Urinary bladder (tissue), 4 donors: ENCODE results near the gene BMP6. TPM values are rescaled to one million over a fixed set of nuclear protein-coding genes. Genes with fewer than 3 reads are reported as not detected.

ENCODE experiments used
- DNase-seq: peaks from one replicate; pipeline ENCODE4 v3.0.0-alpha.2; 2015; ENCODE audit errors: extremely low spot score
- H3K27ac ChIP-seq: one replicate; pipeline ENCODE4 v1.5.1; 2013; ENCODE audit warnings: low read depth, mild to moderate bottlenecking, moderate library complexity
- H3K36me3 ChIP-seq: one replicate; pipeline ENCODE4 v1.6.1; 2013; ENCODE audit warnings: mild to moderate bottlenecking, moderate library complexity; ENCODE audit not compliant: insufficient read depth
- H3K4me1 ChIP-seq: one replicate; pipeline ENCODE4 v1.6.1; 2013; ENCODE audit warnings: mild to moderate bottlenecking, moderate library complexity; ENCODE audit not compliant: insufficient read depth
- H3K4me3 ChIP-seq: one replicate; pipeline ENCODE4 v1.5.1; 2013; ENCODE audit warnings: low read depth, low read length
- WGBS: extraction: QIAGEN DNeasy Blood & Tissue Kit; methylation state at CpG from one replicate; pipeline ENCODE4 v1.1.7; 2013; 5-methylcytosine and 5-hydroxymethylcytosine counted together
- polyA plus RNA-seq: library from polyadenylated mRNA; stranded (reverse); fragments of 200-250 nt; gene quantifications from one replicate; pipeline ENCODE4 v1.2.3, GENCODE V29; 2013
- total RNA-seq: library from RNA; depleted of rRNA; stranded (reverse); fragments of >200 nt; gene quantifications from one replicate; pipeline ENCODE4 v1.2.3, GENCODE V29; 2014
- donor health status: healthy with polysubstance abuse.
- donor health status: healthy.

Gene BMP6
- total and polyA plus RNA-seq, 2 donors, result 3.8 to 11.7 TPM

DNA sequence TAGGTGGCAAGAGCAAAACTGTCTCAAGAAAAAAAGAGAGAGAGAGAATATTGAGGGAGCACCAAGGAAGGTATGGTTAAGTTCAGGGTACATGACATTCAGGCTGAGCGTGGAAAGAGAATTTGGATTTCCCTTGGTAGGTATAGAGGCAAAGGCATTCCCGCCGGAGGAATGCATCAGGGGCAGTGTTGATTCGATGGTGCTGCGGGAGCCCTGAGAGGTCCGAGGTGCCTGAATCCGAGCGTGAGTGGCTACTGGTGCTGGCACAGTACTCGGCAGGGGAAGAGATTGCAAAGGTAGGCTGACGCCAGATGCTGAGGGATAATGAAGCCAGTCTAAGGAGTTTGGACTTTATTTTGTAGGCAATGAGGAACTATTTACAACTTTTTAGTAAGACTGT lies 20.0 kb downstream of the BMP6 start:
- Histone ChIP-seq H3K36me3 (no peaks in the 10 kb centered on the region), H3K4me3 (no peak overlapping the region), H3K27ac (no peak overlapping the region), H3K4me1 (no peaks in the 10 kb centered on the region)
- DNase-seq, result no peak
- WGBS, result 93% methylated on average over 10 of the region's 10 CpGs

DNA sequence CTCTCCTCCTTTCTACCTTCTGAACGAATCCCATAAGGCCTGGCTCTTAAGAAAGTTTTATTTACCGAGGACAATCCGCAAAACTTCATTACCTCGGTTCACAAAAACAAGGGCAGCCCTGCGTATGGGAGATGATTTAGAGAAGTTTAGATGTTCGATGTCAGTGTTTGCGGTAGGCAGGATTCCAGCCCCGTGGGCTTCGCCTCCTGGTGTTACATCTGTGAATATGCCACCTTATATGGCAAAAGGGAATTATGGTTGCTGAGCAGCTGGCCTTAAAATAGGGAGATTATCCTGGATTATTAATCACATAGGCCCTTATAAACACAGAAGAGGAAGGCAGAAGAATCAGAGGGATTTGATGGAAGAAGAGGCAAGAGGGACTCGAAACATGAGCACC lies 21.1 kb downstream of the BMP6 start:
- no peak overlapping the region for H3K4me3 ChIP-seq
- H3K36me3 ChIP-seq, result no peaks in the 10 kb centered on the region
- no peak for DNase-seq
- H3K27ac ChIP-seq, result no peak overlapping the region
- no peaks in the 10 kb centered on the region for H3K4me1 ChIP-seq
- 80% methylated on average over 10 of the region's 10 CpGs for WGBS

DNA sequence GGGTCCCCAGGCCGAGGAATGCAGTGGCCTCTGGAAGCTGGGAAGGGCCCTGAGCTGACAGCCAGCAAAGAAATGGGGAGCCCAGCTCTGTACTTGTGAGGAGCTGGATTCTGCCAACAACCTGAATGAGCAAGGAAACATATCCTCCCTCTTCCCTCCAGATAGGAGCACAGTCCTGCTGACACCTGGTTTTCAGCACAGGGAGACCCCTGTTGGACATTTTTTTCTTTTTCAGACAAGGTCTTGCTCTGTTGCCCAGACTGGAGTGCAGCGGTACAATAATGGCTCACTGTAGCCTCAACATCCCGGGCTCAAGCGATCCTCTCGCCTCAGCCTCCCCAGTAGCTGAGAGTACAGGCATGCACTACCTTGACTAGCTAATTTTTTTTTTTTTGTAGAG lies 21.5 kb downstream of the BMP6 start:
- no peak overlapping the region for H3K4me3 ChIP-seq
- 96% methylated on average over 5 of the region's 5 CpGs for WGBS
- no peak overlapping the region for H3K27ac ChIP-seq
- H3K36me3 ChIP-seq, result no peaks in the 10 kb centered on the region
- no peak for DNase-seq
- no peaks in the 10 kb centered on the region for H3K4me1 ChIP-seq

- no peak overlapping the region for H3K27ac ChIP-seq
- no peak overlapping the region for H3K4me3 ChIP-seq
- 97% methylated on average over 2 of the region's 2 CpGs for WGBS
- H3K4me1 ChIP-seq, result no peaks in the 10 kb centered on the region
- no peak for DNase-seq
- no peaks in the 10 kb centered on the region for H3K36me3 ChIP-seq
Measured at GRCh38 chr6:7747901-7748504, 22.1 kb downstream of the BMP6 start.

DNA sequence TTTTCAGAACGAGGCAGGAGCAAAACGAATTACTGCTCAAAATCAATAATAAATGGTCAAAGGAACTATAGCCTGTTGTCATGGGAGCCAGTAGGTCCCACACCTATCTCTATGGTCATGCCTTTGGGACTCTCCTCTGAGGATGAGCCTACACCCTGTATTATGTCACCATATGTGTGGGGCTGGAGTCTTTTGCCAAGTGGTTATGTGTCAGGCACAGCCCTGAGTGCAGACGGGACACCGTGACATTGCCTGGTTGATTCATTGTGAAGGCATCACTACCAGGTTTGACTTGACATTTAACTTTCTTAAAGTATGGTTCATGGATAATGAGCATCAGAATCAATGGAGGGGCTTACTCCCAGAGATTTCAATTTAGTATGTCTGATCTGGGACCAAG lies 23.6 kb downstream of the BMP6 start:
- Histone ChIP-seq H3K4me3 (no peak overlapping the region), H3K4me1 (no peaks in the 10 kb centered on the region), H3K36me3 (no peaks in the 10 kb centered on the region), H3K27ac (no peak overlapping the region)
- WGBS, result 89% methylated on average over 4 of the region's 4 CpGs
- no peak for DNase-seq

DNA sequence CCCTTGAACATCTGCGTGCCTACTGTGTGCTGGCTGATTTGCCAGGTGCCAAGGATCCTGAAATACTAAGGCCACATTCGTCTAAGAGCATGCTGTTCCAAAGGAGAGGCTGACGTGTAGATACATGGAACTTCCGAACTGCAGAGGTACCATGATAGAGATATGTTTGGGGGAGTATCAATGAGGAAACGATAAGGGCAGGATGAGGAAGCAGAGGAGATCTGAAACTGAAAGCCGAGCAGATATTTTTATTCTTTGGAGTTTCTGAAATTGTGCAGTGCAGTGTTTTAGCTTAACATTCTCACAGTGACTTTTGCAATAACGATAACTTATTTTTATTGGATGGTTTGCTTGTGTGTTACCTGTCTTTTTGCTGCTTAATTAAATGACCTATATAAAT lies 24.3 kb downstream of the BMP6 start:
- Histone ChIP-seq H3K36me3 (no peaks in the 10 kb centered on the region), H3K4me3 (no peak overlapping the region), H3K4me1 (no peaks in the 10 kb centered on the region), H3K27ac (no peak overlapping the region)
- 90% methylated on average over 7 of the region's 7 CpGs for WGBS
- no peak for DNase-seq

DNA sequence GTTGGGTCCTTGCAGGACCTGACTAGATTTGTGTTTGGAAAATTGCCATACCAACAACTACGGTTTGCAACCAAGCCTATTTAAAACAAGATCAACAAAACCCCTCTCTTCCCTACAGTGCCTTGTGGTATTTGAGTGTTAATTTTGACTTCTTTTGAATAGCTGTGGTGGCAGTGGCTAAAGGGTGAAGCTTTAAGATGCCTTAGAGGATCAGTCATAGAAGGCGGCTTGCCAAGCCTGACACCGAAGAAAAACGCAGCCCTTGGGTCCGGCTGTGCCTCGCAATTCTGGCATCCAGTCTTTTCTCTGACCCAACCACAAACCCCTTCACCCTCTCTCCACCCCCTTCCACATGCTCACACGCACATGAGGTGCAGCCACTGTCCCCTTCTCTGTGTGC lies 32.6 kb downstream of the BMP6 start:
- no peak overlapping the region for H3K27ac ChIP-seq
- H3K36me3 ChIP-seq, result no peaks in the 10 kb centered on the region
- 40% methylated on average over 7 of the region's 7 CpGs for WGBS
- H3K4me1 ChIP-seq, result peaks cover under 1% of the 10 kb centered on the region
- H3K4me3 ChIP-seq, result no peak overlapping the region
- no peak for DNase-seq

DNA sequence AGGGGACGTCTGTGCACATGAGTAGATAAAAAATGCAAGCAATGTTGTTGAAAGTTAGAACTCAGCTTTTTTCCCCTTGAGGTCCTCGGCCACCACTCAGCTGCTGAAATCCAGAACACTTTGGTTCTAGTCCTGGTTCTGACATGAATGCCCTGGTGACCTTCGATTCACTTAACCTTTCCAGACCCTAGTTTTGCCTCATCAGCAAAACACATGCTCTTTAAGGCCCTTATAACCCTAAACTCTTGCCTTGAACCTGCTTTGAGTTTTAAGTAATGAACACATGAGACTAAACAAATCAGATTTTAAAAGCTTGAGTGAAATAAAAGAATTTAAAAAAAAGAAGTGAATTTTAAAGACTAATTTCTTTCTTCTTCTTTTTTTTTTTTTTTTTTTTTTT lies 33.4 kb downstream of the BMP6 start:
- no peak overlapping the region for H3K27ac ChIP-seq
- H3K4me1 ChIP-seq, result peaks cover 1% of the 10 kb centered on the region
- no peak overlapping the region for H3K4me3 ChIP-seq
- no peaks in the 10 kb centered on the region for H3K36me3 ChIP-seq
- WGBS, result 89% methylated on average over 3 of the region's 3 CpGs
- DNase-seq, result no peak

DNA sequence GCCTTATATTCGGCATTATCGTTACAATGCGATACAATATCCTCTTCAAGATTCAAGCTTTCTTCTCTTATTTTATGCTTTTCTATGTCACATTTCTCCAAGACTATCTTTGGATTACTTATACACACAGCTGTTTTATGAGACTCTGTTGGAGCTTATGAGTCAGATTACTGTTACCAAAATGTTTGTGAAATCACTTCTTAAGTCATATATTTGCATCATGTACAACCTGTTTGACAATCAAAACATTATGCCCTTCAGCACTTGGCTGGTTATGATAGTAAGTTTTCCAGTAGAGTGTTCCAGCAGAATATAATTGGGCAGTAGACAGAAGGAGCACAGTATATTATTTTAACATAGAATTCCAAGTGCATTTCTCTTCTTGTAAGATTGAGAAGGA lies 35.2 kb downstream of the BMP6 start:
- Histone ChIP-seq H3K4me3 (no peak overlapping the region), H3K36me3 (no peaks in the 10 kb centered on the region), H3K4me1 (peaks cover 1% of the 10 kb centered on the region), H3K27ac (no peak overlapping the region)
- 94% methylated on average over 3 of the region's 3 CpGs for WGBS
- no peak for DNase-seq

DNA sequence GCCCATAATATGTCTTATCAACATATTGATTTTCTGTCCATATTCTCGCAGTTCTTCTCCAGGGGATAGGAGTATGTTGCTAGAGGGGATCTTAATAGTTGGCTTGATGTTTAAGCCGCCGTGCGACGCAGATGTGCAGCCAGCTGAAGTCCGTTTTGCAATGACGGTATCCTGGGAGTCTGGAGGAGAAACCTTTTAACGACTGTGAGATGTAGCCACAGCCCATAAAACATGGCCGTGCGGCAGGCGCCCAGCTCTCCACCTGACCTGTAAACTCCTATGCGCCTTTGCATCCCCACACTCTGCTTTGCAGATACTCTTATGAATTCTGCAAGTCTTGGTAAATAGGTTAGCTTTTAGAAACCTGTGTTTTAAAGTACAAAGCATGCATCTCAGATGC lies 36.9 kb downstream of the BMP6 start:
- Histone ChIP-seq H3K4me3 (no peak overlapping the region), H3K4me1 (peaks cover 1% of the 10 kb centered on the region), H3K27ac (no peak overlapping the region), H3K36me3 (no peaks in the 10 kb centered on the region)
- 63% methylated on average over 12 of the region's 12 CpGs for WGBS
- no peak for DNase-seq

DNA sequence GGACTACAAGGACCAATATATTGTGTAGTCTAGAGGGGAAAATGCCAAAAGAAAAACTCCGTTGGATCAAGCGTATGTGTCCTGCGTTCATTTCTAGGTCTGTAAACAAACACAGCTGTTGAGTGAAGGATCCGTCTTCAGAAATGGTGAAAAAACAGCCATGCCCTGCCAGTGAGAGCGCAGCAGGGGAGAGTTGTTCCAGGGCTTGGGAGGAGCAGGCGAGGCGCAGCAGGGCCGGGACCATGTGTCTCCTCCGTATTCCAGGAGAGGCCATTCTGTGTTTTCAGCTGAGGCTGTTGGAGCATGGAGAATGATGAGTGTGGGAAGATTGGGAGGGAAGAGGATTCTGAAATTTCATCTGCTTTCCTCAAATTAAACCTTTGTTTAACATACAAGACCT lies 38.0 kb downstream of the BMP6 start:
- 64% methylated on average over 9 of the region's 9 CpGs for WGBS
- DNase-seq, result no peak
- H3K36me3 ChIP-seq, result no peaks in the 10 kb centered on the region
- peaks cover 1% of the 10 kb centered on the region for H3K4me1 ChIP-seq
- no peak overlapping the region for H3K4me3 ChIP-seq
- H3K27ac ChIP-seq, result no peak overlapping the region

GRCh38 chr6:7765575-7766325 lies 39.9 kb downstream of the BMP6 start:
- Histone ChIP-seq H3K4me3 (no peak overlapping the region), H3K4me1 (peaks cover 1% of the 10 kb centered on the region), H3K27ac (no peak overlapping the region), H3K36me3 (no peaks in the 10 kb centered on the region)
- 85% methylated on average over 10 of the region's 10 CpGs for WGBS
- DNase-seq, result no peak

- no peak overlapping the region for H3K27ac ChIP-seq
- no peak for DNase-seq
- no peak overlapping the region for H3K4me3 ChIP-seq
- no peaks in the 10 kb centered on the region for H3K36me3 ChIP-seq
- no peaks in the 10 kb centered on the region for H3K4me1 ChIP-seq
- WGBS, result 75% methylated on average over 3 of the region's 3 CpGs
Measured at GRCh38 chr6:7769702-7770101, 43.8 kb downstream of the BMP6 start.

DNA sequence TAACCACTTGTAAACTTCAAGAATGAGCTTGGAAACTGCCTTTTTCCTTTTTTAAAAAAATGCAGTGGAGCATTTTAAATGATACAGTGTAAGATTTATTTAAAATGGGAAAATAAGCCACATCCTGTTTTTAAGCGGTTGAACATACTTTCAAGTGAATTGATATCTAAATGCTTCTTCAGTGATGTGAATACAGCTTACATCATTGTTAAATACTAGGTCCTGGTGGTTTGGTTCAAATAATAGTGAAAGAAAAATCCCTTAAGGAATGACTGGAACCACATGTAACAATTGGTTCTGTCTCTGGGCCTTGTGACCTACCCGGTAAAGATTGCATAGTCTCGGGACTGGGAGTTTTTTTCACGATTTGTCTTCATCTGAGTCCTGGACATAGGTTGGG lies 44.2 kb downstream of the BMP6 start:
- Histone ChIP-seq H3K27ac (no peak overlapping the region), H3K4me1 (no peaks in the 10 kb centered on the region), H3K36me3 (no peaks in the 10 kb centered on the region), H3K4me3 (no peak overlapping the region)
- no peak for DNase-seq
- 90% methylated on average over 4 of the region's 4 CpGs for WGBS
